ENCODE data around the gene PTPRK.

The PTPRK gene

GRCh38 chr6:128250370-128251070 is 269.9 kb downstream of the PTPRK start:
- TF ChIP-seq, protein P1, sequence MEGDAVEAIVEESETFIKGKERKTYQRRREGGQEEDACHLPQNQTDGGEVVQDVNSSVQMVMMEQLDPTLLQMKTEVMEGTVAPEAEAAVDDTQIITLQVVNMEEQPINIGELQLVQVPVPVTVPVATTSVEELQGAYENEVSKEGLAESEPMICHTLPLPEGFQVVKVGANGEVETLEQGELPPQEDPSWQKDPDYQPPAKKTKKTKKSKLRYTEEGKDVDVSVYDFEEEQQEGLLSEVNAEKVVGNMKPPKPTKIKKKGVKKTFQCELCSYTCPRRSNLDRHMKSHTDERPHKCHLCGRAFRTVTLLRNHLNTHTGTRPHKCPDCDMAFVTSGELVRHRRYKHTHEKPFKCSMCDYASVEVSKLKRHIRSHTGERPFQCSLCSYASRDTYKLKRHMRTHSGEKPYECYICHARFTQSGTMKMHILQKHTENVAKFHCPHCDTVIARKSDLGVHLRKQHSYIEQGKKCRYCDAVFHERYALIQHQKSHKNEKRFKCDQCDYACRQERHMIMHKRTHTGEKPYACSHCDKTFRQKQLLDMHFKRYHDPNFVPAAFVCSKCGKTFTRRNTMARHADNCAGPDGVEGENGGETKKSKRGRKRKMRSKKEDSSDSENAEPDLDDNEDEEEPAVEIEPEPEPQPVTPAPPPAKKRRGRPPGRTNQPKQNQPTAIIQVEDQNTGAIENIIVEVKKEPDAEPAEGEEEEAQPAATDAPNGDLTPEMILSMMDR (IDR thresholded peaks at IDR 0.05; ENCODE audit: low read depth, low read length, missing control alignments) = no peak
- DNase-seq (ENCODE audit: low read depth) = no peak
- no peak overlapping the region for H3K4me3 ChIP-seq (ENCODE audit: low read depth, low read length)

GRCh38 chr6:128249429-128249828 is 271.0 kb downstream of the PTPRK start:
- TF ChIP-seq, protein P1 (IDR thresholded peaks at IDR 0.05; ENCODE audit: low read depth, low read length, missing control alignments) = no peak
- no peak for DNase-seq (ENCODE audit: low read depth)
- H3K4me3 ChIP-seq (ENCODE audit: low read depth, low read length) = no peak overlapping the region

DNA sequence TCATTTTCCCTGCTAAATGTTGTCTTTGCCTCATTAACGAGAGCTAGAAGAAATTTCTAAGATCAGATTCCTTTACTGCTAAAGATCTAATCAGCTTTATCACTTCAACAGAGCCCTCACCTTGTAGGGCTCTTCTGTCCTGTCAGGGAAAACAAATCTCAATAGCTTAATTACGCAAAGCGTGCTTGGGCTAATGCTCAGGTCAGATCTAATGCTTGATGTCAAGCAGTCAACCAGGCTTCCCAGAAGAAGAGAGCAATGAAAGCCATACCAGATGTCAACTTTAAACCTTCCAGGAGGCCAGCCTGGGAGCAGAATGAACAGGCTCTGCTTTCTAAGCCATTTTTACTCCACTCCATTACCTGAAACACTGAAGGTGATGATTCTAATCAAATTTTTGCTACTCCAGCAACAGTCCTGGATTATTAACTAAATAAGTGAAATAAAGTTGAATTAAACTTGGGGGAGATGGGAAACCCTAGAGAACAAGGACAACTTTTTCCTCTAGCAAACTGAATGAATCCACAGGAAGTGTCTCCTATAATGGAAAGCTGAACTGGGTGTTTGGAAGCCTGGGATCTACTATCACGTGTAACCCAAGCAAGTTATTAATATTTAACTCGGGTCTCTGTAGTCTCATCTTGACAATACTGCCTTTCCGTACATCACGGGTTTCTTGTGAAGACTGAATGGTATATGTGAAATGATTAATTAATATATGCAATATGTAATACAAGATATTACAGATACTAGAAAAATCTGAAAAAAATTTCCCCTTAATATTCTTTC is 273.7 kb downstream of the PTPRK start:
- TF ChIP-seq, protein P1 (IDR thresholded peaks at IDR 0.05; ENCODE audit: low read depth, low read length, missing control alignments) = no peak
- DNase-seq (ENCODE audit: low read depth) = no peak
- H3K4me3 ChIP-seq (ENCODE audit: low read depth, low read length) = no peak overlapping the region

DNA sequence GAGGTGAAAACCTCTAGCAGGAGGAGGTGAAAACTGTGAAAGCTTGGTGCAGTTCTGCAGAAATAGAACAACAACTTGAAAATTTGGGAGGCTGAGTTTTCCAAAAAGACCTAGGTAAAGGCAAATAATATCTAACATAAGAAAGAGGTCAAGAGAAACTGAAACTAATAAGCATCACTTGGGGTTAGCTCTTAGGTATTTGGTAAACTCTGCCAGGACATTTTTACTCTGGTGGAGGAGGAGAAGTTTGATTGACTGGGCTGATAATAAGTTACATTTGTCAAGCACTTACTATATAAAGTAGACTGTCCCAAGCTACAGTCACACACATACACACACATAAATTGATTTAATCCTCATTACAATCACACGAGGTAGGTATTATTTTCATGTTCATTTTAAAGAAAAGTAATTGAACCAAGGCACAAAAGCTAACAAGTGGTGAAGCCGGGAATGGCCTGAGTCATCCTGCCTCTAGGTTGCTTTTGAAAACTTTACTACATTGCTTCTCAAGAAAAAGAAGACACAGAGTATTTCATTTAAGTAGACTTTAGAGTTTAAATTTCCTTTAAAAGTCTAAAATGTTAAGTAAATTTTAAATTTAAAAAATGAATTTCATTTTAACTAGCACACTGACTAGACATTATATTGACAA is 275.5 kb downstream of the PTPRK start:
- H3K4me3 ChIP-seq (ENCODE audit: low read depth, low read length) = no peak overlapping the region
- no peak for DNase-seq (ENCODE audit: low read depth)

DNA sequence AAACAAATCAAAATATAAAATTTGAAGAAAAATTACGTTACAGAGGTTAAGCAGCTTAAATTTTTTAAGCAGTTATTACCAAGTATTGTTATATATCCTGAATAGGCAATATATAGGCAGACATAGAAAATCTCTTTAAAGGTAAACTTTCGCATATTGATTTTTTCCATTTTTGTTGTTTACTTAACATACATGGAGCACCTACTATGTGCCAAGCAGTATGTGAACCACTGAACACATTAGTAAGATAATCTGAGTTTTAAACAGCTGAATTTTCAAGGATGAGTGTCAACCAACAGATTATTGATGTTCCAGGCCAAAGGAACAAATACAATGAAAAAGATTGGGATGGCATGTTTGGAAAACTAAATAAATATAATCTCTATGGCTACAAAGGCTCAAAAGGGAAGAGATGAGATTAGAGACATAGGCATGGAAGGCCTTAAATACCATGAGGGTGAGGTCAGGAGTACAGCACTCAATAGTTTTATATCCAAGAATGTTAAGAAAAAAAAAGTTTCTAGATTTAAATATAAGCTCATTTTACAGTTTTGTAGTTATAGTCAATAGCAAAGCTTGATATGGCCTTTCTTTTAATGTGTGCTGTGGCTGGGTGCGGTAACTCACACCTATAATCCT is 277.5 kb downstream of the PTPRK start:
- DNase-seq (ENCODE audit: low read depth) = no peak
- TF ChIP-seq, protein P1 (IDR thresholded peaks at IDR 0.05; ENCODE audit: low read depth, low read length, missing control alignments) = no peak
- H3K4me3 ChIP-seq (ENCODE audit: low read depth, low read length) = no peak overlapping the region

More for the DNA sequence above, 275.5 kb downstream of the PTPRK start:
- TF ChIP-seq, protein P1 (IDR thresholded peaks at IDR 0.05; ENCODE audit: low read depth, low read length, missing control alignments) = no peak

GRCh38 chr6:128241216-128241615 is 279.2 kb downstream of the PTPRK start:
- no peak for DNase-seq (ENCODE audit: low read depth)
- TF ChIP-seq, protein P1 (IDR thresholded peaks at IDR 0.05; ENCODE audit: low read depth, low read length, missing control alignments) = no peak
- no peak overlapping the region for H3K4me3 ChIP-seq (ENCODE audit: low read depth, low read length)
